SK-N-SH treated with all-trans-retinoic acid at 6 μM for 48 hours (cell line): ENCODE results near the gene ABCC4.

Source experiments
- ATAC-seq: fragments of 200-7000 bp; cut with Tn5 transposase; 3 replicates; pipeline ENCODE4 v1.9.1; 2020; ENCODE audit warnings: mild to moderate bottlenecking, moderate library complexity
- BACH2 ChIP-seq: fragments of 250-450 bp; sonication (Bioruptor Pico); IDR thresholded peaks from 2 replicates; pipeline ENCODE4 v1.9.0; 2021; ENCODE audit warnings: mild to moderate bottlenecking, borderline replicate concordance
- CREB5 ChIP-seq: fragments of 250-450 bp; sonication (Bioruptor Pico); IDR thresholded peaks from 2 replicates; pipeline ENCODE4 v1.5.1; 2020; ENCODE audit warnings: low read depth, mild to moderate bottlenecking, moderate library complexity
- CSDC2 ChIP-seq: fragments of 250-450 bp; sonication (Bioruptor Pico); IDR thresholded peaks from 2 replicates; pipeline ENCODE4 v1.5.0; 2020; ENCODE audit warnings: mild to moderate bottlenecking, moderate library complexity
- ESRRG ChIP-seq: fragments of 250-450 bp; sonication (Bioruptor Pico); IDR thresholded peaks from 2 replicates; pipeline ENCODE4 v1.6.1; 2021; ENCODE audit warnings: mild to moderate bottlenecking
- GLIS3 ChIP-seq: fragments of 250-450 bp; sonication (Bioruptor Pico); IDR thresholded peaks from 2 replicates; pipeline ENCODE4 v1.5.0; 2020; ENCODE audit warnings: mild to moderate bottlenecking, moderate library complexity
- ISL1 ChIP-seq: fragments of 250-450 bp; sonication (Bioruptor Pico); IDR thresholded peaks from 2 replicates; pipeline ENCODE4 v2.1.2; 2022; ENCODE audit warnings: mild to moderate bottlenecking, moderate library complexity
- OSR1 ChIP-seq: fragments of 250-450 bp; sonication (Bioruptor Pico); IDR thresholded peaks from 2 replicates; pipeline ENCODE4 v1.8.0; 2022; ENCODE audit warnings: moderate library complexity, mild to moderate bottlenecking, inconsistent platforms
- PATZ1 ChIP-seq: fragments of 250-450 bp; sonication (Bioruptor Pico); IDR thresholded peaks from 2 replicates; pipeline ENCODE4 v1.8.0; 2020; ENCODE audit warnings: mild to moderate bottlenecking, moderate library complexity, borderline replicate concordance
- POU6F1 ChIP-seq: fragments of 250-450 bp; sonication (Bioruptor Pico); IDR thresholded peaks from 2 replicates; pipeline ENCODE4 v1.8.0; 2021; ENCODE audit warnings: low read depth, mild to moderate bottlenecking, moderate library complexity, borderline replicate concordance
- PPARA ChIP-seq: fragments of 250-450 bp; sonication (Bioruptor Pico); IDR thresholded peaks from 2 replicates; pipeline ENCODE4 v1.5.0; 2020; ENCODE audit warnings: mild to moderate bottlenecking, borderline replicate concordance
- RARB ChIP-seq: fragments of 250-450 bp; sonication (Bioruptor Pico); IDR thresholded peaks from 2 replicates; pipeline ENCODE4 v1.8.0; 2021; ENCODE audit warnings: mild to moderate bottlenecking, moderate library complexity
- SNAI2 ChIP-seq: fragments of 250-450 bp; sonication (Bioruptor Pico); IDR thresholded peaks from 2 replicates; pipeline ENCODE4 v1.5.0; 2020; ENCODE audit warnings: mild to moderate bottlenecking, moderate library complexity
- TCF4 ChIP-seq: fragments of 250-450 bp; sonication (Bioruptor Pico); IDR thresholded peaks from 2 replicates; pipeline ENCODE4 v1.8.0; 2021; ENCODE audit warnings: mild to moderate bottlenecking, moderate library complexity, borderline replicate concordance
- TOX ChIP-seq: fragments of 250-450 bp; sonication (Bioruptor Pico); IDR thresholded peaks from 2 replicates; pipeline ENCODE4 v1.8.0; 2021; ENCODE audit warnings: mild to moderate bottlenecking, moderate library complexity, borderline replicate concordance
- ZC3H10 ChIP-seq: fragments of 250-450 bp; sonication (Bioruptor Pico); IDR thresholded peaks from 2 replicates; pipeline ENCODE4 v1.5.1; 2021; ENCODE audit warnings: mild to moderate bottlenecking, moderate library complexity
- ZFP30 ChIP-seq: fragments of 450-650 bp; formaldehyde crosslinking; IDR thresholded peaks from 2 replicates; pipeline ENCODE4 v1.5.0; 2022; ENCODE audit warnings: mild to moderate bottlenecking, moderate library complexity
- ZNF565 ChIP-seq: fragments of 450-650 bp; formaldehyde crosslinking; conservative IDR thresholded peaks from 2 replicates; pipeline ENCODE4 v1.5.0; 2020; ENCODE audit warnings: low read depth, mild to moderate bottlenecking, moderate library complexity
- ZNF70 ChIP-seq: fragments of 450-650 bp; formaldehyde crosslinking; IDR thresholded peaks from 2 replicates; pipeline ENCODE4 v1.5.0; 2020; ENCODE audit warnings: mild to moderate bottlenecking, moderate library complexity
- ZNF8 ChIP-seq: fragments of 450-650 bp; formaldehyde crosslinking; IDR thresholded peaks from 2 replicates; pipeline ENCODE4 v1.5.0; 2020; ENCODE audit warnings: mild to moderate bottlenecking, moderate library complexity
- TF ChIP-seq, protein P1 (sequence below): fragments of 250-450 bp; sonication (Bioruptor Pico); IDR thresholded peaks from 2 replicates; pipeline ENCODE4 v1.5.0; 2020; ENCODE audit warnings: mild to moderate bottlenecking, moderate library complexity
- TF ChIP-seq, protein P2 (sequence below): fragments of 250-450 bp; sonication (Bioruptor Pico); IDR thresholded peaks from 2 replicates; pipeline ENCODE4 v1.5.1; 2021; ENCODE audit warnings: mild to moderate bottlenecking, moderate library complexity

The ABCC4 gene

DNA sequence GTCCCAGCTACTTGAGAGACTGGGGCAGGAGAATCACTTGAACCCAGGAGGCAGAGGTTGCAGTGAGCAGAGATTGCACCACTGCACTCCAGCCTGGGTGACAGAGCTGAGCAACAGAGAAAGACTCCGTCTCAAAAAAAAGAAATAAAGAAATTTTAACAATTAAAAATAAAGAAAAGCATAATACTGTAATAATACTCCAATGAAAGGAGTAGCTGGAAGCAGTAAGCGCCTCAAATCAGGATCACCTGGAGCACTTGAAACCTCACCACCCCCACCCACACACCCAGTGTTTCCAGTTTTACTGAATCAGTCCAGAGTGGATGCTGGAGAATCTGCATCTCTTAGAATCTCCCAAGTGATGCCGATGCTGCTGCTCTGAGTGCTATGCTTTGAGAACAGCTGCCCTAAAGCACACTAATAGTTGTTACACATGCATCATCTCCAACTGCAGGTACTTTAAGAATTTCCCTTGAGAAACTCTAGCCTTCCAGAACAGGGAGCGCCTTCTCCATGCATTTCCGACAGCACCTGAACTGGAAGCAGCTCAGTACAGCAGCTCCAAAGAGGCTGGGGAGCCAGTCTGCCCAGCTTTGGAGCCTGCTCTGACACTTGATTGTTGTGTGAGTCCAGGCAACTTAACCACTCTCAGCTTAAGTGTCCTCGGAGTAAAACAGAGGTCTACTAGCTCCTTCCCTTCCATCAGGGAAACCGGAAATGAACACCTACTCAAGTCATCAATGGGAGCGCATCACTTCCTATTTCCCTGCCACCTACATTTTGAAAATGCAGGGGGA is 2.9 kb downstream of the ABCC4 start:
- no peak for ATAC-seq
- TF ChIP-seq ZNF70 (no peak), PPARA (CRISPR knock-in tag) (no peak), SNAI2 (CRISPR knock-in tag) (no peak), ZFP30 (CRISPR knock-in tag) (no peak), RARB (CRISPR knock-in tag) (no peak), ISL1 (CRISPR knock-in tag) (no peak), ESRRG (CRISPR knock-in tag) (no peak), OSR1 (CRISPR knock-in tag) (no peak), PATZ1 (CRISPR knock-in tag) (no peak), BACH2 (CRISPR knock-in tag) (no peak), POU6F1 (no peak), CREB5 (CRISPR knock-in tag) (no peak), ZNF565 (CRISPR knock-in tag) (no peak), CSDC2 (no peak), TOX (CRISPR knock-in tag) (no peak), ZNF8 (CRISPR knock-in tag) (no peak), ZC3H10 (CRISPR knock-in tag) (no peak), GLIS3 (no peak)
- TF ChIP-seq, protein P1, sequence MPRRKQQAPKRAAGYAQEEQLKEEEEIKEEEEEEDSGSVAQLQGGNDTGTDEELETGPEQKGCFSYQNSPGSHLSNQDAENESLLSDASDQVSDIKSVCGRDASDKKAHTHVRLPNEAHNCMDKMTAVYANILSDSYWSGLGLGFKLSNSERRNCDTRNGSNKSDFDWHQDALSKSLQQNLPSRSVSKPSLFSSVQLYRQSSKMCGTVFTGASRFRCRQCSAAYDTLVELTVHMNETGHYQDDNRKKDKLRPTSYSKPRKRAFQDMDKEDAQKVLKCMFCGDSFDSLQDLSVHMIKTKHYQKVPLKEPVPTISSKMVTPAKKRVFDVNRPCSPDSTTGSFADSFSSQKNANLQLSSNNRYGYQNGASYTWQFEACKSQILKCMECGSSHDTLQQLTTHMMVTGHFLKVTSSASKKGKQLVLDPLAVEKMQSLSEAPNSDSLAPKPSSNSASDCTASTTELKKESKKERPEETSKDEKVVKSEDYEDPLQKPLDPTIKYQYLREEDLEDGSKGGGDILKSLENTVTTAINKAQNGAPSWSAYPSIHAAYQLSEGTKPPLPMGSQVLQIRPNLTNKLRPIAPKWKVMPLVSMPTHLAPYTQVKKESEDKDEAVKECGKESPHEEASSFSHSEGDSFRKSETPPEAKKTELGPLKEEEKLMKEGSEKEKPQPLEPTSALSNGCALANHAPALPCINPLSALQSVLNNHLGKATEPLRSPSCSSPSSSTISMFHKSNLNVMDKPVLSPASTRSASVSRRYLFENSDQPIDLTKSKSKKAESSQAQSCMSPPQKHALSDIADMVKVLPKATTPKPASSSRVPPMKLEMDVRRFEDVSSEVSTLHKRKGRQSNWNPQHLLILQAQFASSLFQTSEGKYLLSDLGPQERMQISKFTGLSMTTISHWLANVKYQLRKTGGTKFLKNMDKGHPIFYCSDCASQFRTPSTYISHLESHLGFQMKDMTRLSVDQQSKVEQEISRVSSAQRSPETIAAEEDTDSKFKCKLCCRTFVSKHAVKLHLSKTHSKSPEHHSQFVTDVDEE = no peak
- TF ChIP-seq, protein P2, sequence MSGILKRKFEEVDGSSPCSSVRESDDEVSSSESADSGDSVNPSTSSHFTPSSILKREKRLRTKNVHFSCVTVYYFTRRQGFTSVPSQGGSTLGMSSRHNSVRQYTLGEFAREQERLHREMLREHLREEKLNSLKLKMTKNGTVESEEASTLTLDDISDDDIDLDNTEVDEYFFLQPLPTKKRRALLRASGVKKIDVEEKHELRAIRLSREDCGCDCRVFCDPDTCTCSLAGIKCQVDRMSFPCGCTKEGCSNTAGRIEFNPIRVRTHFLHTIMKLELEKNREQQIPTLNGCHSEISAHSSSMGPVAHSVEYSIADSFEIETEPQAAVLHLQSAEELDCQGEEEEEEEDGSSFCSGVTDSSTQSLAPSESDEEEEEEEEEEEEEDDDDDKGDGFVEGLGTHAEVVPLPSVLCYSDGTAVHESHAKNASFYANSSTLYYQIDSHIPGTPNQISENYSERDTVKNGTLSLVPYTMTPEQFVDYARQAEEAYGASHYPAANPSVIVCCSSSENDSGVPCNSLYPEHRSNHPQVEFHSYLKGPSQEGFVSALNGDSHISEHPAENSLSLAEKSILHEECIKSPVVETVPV (CRISPR knock-in tag) = no peak

GRCh38 chr13:95296326-95296925 is 4.8 kb downstream of the ABCC4 start:
- ATAC-seq = peak; percentile 53
- TF ChIP-seq TCF4 (no peak), SNAI2 (CRISPR knock-in tag) (no peak), ESRRG (CRISPR knock-in tag) (no peak), PPARA (CRISPR knock-in tag) (no peak)

DNA sequence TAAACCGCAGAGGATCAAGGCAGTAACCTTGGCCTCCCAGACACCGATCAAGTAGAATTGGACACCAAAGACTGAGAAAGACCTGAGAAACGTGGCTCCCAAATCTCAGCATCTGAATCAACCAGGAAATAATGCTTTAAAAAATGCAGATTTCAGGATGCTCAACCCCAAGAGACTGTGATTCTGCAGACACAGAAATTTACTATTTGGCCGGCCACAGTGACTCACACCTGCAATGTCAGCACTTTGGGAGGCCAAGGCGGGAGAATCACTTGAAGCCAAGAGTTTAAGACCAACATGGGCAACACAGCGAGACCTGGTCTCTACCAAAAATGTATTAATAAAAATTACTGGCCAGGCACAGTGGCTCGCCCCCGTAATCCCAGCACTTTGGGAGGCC is 6.2 kb downstream of the ABCC4 start:
- no peak for ATAC-seq
- no peak for TF ChIP-seq CSDC2
